Thyroid gland (tissue), 4 donors: ENCODE measurements around the gene SUB1. TPM values are rescaled to one million over a fixed set of nuclear protein-coding genes. Genes with fewer than 3 reads are reported as not detected.

ENCODE experiments used
- DNase-seq, 2 donors: peaks; one replicate each; pipeline ENCODE4 v3.0.0-alpha.2; 2019
- H3K27ac ChIP-seq, 3 donors: fragments of 200-600 bp; sonication (generic); 1 replicate in 2 of 3; 2 replicates in 1 of 3; pipeline ENCODE4 v1.5.1; 2016 to 2019; ENCODE audit warnings: mild to moderate bottlenecking in 1 of 3, moderate library complexity in 1 of 3
- H3K27me3 ChIP-seq: fragments of 200-600 bp; sonication (generic); one replicate; pipeline ENCODE4 v1.5.1; 2019
- H3K36me3 ChIP-seq, 2 donors: fragments of 200-600 bp; sonication (generic); one replicate each; pipeline ENCODE4 v1.5.1; 2016 to 2019
- H3K4me1 ChIP-seq, 2 donors: fragments of 200-600 bp; sonication (generic); one replicate each; pipeline ENCODE4 v1.5.1; 2017 to 2019
- H3K4me3 ChIP-seq, 3 donors: fragments of 200-600 bp; sonication (generic); replicated peaks in 1 of 3; 1 replicate in 2 of 3; 2 replicates in 1 of 3; pipeline ENCODE4 v1.5.1; 2016; ENCODE audit warnings: mild to moderate bottlenecking in 1 of 3
- H3K9me3 ChIP-seq: fragments of 200-600 bp; sonication (generic); one replicate; pipeline ENCODE4 v1.5.1; 2017
- POLR2A ChIP-seq, 2 donors: fragments of 450-650 bp; IDR thresholded peaks; one replicate each; pipeline ENCODE4 v1.6.1; 2017; ENCODE audit warnings: antibody characterized with exemption in 2 of 2, mild to moderate bottlenecking in 2 of 2, moderate library complexity in 1 of 2
- WGBS, 2 donors: methylation state at CpG; one replicate each; pipeline ENCODE4 v1.1.5; 2017; 5-methylcytosine and 5-hydroxymethylcytosine counted together
- intact Hi-C: fragments of 100-400 bp; cut with DNase I; formaldehyde crosslinking; loops from one replicate; pipeline ENCODE4 v1.15.1; 2023
- total RNA-seq, 4 donors: library from RNA; depleted of rRNA; stranded (reverse); fragments of >200 nt; gene quantifications; one replicate each; pipeline ENCODE4 v1.2.3, GENCODE V29; 2016
- TF ChIP-seq, protein P1 (sequence below), 6 experiments: fragments of 200-600 bp in 3 of 6; fragments of 450-650 bp in 3 of 6; sonication (generic) in 3 of 6; IDR thresholded peaks; one replicate each; pipeline ENCODE4 v1.5.1; 2016 to 2019; ENCODE audit warnings: antibody characterized with exemption in 6 of 6, mild to moderate bottlenecking in 2 of 6, inconsistent platforms in 1 of 6, moderate library complexity in 1 of 6

Gene SUB1
- total RNA-seq, 4 donors from 2014 or later, result 62.7 to 217 (median 113) TPM

DNA sequence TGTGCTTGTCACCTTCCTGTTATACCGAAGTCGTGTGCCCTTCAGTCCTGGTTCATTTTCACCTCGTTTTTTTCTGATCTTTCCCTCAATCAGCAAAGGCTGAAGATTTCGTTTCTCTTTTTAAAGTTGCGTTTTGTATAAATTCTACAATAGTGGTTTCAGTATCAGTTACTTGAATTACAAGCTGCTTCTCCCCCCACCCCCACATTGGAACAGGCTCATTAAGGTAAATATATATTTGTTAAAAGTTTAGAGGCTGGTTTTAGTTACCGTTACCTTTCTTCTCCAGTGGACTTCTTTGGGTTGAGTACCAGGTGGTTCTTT is 881 bp downstream of the SUB1 start:
- intact Hi-C loops, result loop anchor here (10.0 kb wide), 1 partner anchor 351 kb away; no protein-coding TSS in a partner anchor
- DNase-seq, result no peak
- Histone ChIP-seq H3K9me3 (no peaks in the 10 kb centered on the region), H3K27me3 (no peaks in the 10 kb centered on the region), H3K27ac (peak overlapping the region; percentile 95 to 99 (median 99)), H3K4me3 (peak overlapping the region; percentile 83 to 98 (median 96)), H3K36me3 (peaks cover 4 to 12% of the 10 kb centered on the region in 2 donors), H3K4me1 (peaks cover 8 to 9% of the 10 kb centered on the region in 2 donors)
- WGBS, 2 donors, result 1% methylated on average over 6 of the region's 6 CpGs
- TF ChIP-seq, protein P1, sequence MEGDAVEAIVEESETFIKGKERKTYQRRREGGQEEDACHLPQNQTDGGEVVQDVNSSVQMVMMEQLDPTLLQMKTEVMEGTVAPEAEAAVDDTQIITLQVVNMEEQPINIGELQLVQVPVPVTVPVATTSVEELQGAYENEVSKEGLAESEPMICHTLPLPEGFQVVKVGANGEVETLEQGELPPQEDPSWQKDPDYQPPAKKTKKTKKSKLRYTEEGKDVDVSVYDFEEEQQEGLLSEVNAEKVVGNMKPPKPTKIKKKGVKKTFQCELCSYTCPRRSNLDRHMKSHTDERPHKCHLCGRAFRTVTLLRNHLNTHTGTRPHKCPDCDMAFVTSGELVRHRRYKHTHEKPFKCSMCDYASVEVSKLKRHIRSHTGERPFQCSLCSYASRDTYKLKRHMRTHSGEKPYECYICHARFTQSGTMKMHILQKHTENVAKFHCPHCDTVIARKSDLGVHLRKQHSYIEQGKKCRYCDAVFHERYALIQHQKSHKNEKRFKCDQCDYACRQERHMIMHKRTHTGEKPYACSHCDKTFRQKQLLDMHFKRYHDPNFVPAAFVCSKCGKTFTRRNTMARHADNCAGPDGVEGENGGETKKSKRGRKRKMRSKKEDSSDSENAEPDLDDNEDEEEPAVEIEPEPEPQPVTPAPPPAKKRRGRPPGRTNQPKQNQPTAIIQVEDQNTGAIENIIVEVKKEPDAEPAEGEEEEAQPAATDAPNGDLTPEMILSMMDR (IDR thresholded peaks at IDR 0.05), result no peak
- TF ChIP-seq POLR2A (IDR thresholded peaks at IDR 0.05), result no peak

DNA sequence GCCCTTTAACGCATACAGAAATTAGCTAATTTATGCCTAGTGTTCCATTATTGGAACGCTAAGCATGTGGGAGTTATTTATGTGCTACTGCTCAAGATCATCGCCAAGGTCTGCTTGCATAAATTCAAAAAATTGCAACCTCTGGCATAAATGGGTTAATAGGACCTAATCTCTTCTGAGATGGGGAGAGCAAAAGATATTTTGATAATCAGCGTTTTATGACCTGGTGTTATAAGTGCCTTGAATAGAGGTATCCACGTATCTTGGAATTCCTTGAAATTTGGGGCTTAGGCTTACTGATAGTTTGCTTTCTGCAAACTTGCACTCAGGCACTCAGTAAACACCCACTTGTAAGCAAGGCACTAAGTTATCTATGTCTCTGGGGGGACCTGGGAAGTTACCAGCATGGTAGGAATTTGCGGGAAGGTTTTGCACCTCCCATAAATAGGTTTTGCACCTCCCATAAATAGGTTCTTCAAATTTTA is 1.8 kb downstream of the SUB1 start:
- 83 to 84% methylated on average over 6 of the region's 6 CpGs for WGBS, 2 donors
- intact Hi-C loops, result loop anchor here (10.0 kb wide), 1 partner anchor 352 kb away; no protein-coding TSS in a partner anchor
- H3K36me3 ChIP-seq, result peaks cover 12 to 21% of the 10 kb centered on the region in 2 donors
- no peaks in the 10 kb centered on the region for H3K9me3 ChIP-seq
- TF ChIP-seq POLR2A (IDR thresholded peaks at IDR 0.05), result no peak
- TF ChIP-seq, protein P1 (IDR thresholded peaks at IDR 0.05), result no peak
- DNase-seq, result no peak
- no peaks in the 10 kb centered on the region for H3K27me3 ChIP-seq
- H3K4me1 ChIP-seq, result peaks cover 8 to 9% of the 10 kb centered on the region in 2 donors
- peak overlapping the region in 1 of 3 donors; percentile 95 for H3K27ac ChIP-seq
- H3K4me3 ChIP-seq, result peak overlapping the region in 1 of 3 donors; percentile 98

DNA sequence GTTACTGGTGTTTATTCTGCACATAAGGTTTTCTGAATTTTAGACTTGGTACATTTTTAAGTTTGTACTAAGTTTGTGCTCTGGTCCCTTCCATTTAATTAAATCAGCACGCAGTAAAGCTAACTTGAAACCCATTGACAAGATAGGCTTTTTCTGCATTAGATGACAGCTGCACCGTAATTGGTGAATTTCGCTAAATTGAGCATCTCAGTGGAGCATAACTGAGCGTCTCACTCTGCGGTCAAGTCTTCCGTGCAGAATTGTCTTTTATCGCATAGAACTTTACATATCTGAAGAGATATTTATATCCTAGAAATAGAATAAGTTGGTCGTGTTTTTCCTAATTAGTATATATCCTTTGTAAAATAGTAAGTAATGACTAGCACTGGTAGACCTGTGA is 4.1 kb downstream of the SUB1 start:
- 91% methylated on average over 8 of the region's 8 CpGs for WGBS, 2 donors
- intact Hi-C loops, result loop anchor here (10.0 kb wide), 1 partner anchor 355 kb away; no protein-coding TSS in a partner anchor
- Histone ChIP-seq H3K9me3 (no peaks in the 10 kb centered on the region), H3K4me3 (no peak overlapping the region), H3K36me3 (peaks cover 25 to 33% of the 10 kb centered on the region in 2 donors), H3K27me3 (no peaks in the 10 kb centered on the region), H3K4me1 (peaks cover 8 to 9% of the 10 kb centered on the region in 2 donors), H3K27ac (no peak overlapping the region)
- no peak for DNase-seq
- no peak for TF ChIP-seq POLR2A (IDR thresholded peaks at IDR 0.05)
- TF ChIP-seq, protein P1 (IDR thresholded peaks at IDR 0.05), result no peak

DNA sequence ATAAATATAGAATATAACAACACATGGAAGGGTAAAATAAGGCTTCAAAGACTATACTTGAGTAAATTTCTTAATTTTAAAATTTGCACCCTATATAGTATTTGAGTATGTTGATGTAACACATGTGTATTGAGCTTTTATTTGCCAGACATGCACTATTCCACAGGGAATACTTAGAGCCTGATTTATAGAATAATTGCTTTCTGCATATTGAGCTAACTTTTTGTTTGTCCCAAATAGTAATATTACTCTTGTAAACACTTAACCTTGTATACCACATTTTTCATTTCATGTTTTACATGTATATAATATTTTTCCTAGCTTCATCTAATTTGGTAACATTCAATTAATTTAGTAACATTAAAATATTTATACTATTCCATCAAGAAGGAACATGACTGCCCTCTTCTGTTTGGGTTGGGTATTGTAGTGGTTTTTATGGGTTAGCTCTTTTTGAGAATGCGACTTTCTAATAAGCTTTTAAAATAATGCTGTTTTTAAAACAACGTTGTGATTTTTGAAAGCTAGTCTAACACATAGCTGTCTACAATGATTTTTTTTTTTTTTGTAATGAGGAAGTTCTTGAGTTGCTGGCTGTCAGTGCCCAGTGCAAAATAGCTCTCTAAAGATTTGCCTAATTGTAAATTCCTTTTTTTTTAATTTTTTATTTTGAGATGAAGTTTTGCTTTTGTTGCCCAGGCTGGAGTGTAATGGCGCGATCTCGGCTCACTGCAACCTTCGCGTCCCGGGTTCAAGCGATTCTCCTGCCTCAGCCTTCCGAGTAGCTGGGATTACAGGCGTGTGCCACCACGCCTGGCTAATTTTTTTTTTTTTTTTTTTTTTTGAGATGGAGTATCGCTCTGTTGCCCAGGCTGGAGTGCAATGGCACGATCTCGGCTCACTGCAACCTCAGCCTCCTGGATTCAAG is 4.8 kb downstream of the SUB1 start:
- Histone ChIP-seq H3K27me3 (no peaks in the 10 kb centered on the region), H3K4me3 (no peak overlapping the region), H3K9me3 (no peaks in the 10 kb centered on the region), H3K27ac (no peak overlapping the region), H3K4me1 (peaks cover 8 to 9% of the 10 kb centered on the region in 2 donors), H3K36me3 (peaks cover 28 to 35% of the 10 kb centered on the region in 2 donors)
- WGBS, 2 donors, result 84 to 86% methylated on average over 15 of the region's 15 CpGs
- intact Hi-C loops, result loop anchor here (10.0 kb wide), 1 partner anchor 355 kb away; no protein-coding TSS in a partner anchor
- TF ChIP-seq POLR2A (IDR thresholded peaks at IDR 0.05), result no peak
- TF ChIP-seq, protein P1 (IDR thresholded peaks at IDR 0.05), result peak; percentile 37 to 77 (median 59)
- no peak for DNase-seq

DNA sequence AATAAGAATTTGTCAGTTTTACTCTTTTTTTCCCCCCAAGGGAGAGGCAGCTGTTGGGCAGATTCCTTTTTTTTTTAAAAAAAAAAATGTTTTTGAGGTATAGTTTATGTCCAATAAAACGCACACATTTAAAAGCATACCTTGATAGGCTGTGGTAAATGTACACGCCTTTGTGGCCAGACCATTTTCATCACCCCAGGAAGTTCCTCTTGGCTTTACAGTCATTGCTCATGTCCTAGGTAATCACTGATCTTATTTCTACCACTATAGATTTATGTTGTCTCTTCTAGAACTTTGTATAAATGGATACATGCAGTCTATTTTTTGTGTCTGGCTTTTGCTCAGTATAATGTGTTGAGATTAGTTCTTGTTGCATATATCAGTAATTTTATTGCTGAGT is 9.8 kb downstream of the SUB1 start:
- Histone ChIP-seq H3K4me1 (no peaks in the 10 kb centered on the region), H3K36me3 (peaks cover 38 to 41% of the 10 kb centered on the region in 2 donors)
- TF ChIP-seq, protein P1 (IDR thresholded peaks at IDR 0.05), result no peak
- no peak for TF ChIP-seq POLR2A (IDR thresholded peaks at IDR 0.05)

More for the DNA sequence above, 9.8 kb downstream of the SUB1 start:
- H3K4me3 ChIP-seq, result no peak overlapping the region
- H3K27ac ChIP-seq, result no peak overlapping the region
- no peaks in the 10 kb centered on the region for H3K9me3 ChIP-seq
- no peak for DNase-seq
- intact Hi-C loops, result no loop called here
- no peaks in the 10 kb centered on the region for H3K27me3 ChIP-seq
- WGBS, 2 donors, result 82 to 86% methylated on average over 2 of the region's 2 CpGs
